ENCODE results near the gene AOAH.
"Not testable (repeated sequence)": the region's sequence is repeated elsewhere in the genome, so short reads cannot be mapped to it uniquely, and the experiment has no call there.

Gene AOAH

DNA sequence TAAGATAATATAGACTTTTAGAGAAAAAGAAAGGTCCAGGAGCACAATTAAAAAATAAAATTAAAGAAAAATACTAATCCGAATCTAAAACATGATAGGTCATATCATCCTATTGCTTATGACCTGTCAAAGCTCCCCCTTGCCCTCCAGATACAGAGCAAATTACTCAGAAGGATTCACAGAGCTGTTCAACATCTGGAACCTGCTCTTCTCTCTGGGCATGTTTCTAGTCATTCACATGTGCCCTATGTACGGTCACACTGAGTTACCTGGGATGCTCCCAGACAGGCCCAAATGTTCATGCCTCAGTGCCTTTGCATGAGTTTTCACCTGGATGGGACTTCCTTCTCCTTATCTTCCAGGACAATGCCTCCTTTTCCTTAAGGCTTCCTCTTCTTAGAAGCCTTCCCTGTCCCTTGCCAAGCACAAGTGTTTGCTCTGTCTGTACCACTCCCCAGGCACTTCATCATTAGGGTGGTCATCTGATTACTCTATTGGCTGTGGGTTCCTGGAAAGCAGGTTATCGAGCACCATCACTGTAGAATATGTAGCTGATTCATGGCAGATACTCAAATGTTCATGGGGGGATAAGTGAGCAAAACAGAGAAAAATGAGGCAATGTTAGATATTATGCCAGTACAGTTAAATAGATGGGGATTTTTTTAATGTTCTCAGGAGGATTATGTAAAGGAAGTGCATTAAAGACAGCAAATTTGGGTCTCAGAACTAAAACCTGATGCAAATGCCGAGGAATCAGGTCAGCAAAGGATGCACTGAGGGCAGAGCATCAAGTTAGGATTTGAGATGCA is 12.0 kb upstream of the AOAH start:
- DNase-seq, result no peak

DNA sequence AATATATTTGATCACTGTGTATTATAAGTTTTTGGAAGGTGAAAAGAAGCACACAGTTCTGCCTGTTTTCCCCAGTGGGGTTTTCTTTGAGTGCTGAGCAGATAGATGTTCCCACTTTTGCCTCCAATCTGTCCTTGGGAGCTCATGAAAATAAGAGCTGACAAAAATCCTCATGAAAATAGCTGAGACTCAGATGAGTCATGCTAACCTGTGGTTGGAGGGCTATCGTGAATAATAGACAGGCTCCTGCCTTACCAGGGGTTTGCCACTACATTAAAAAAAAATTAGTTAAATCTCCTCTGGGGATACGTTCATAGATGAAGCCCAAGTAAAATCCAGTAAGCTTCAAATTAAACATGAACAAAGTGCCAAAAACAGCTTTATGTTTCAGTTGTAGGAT is 10.9 kb upstream of the AOAH start:
- no peak for DNase-seq

DNA sequence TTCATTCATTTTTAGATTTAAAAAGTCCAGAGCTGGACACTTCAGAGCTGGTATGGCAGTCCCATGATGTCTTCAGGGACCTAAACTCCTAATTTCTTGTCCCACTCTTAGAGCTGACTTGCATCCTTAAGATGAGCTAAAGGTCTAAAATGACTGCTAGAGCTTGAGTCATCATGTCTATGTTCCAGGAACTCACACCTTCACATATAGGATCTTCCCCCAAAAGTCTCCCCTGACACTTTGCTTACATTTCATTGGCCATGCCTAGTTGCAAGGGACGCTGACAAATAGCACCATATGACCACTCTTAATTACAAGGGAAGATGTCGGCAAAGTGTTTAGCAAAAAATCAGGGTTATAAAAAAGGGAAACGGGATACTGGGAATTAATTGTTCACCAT is 10.4 kb upstream of the AOAH start:
- no peak for DNase-seq

DNA sequence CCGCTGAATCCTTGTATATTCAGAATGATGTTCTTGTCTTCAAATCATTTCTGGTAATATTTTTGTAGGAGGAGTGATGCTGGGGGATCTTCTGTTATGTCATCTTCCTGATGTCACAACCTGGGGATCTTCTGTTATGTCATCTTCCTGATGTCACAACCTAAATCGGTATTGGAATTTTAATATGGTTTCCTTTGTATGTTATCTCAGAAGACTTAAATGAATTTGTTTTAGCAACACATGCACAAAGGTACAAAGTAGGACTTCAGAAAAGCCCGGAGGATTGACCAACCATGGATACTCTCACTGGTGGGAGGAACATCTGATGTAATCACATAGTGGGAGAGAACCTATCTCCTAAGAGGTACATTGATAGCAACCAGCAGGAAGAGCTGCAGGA is 9.1 kb upstream of the AOAH start:
- no peak for DNase-seq

DNA sequence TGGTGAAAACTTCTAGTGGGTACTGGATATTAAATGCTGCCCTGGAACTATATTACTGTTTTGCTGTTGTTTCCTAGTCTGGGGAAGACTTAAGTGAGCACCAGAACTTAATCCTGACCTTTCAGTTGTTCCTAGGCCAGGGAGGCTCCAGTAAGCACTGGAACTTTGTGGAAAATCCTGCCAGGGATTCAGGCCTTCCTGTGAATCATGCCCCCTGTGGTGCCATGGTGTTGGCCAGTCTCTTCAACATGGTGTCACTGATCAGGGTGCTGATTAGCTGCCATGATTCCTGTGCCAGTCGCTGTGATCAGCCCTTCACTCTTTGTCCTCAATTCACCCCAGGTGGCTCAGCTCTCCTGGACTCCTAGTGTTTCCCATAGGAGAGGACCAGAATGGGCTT is 8.5 kb upstream of the AOAH start:
- DNase-seq, result no peak

DNA sequence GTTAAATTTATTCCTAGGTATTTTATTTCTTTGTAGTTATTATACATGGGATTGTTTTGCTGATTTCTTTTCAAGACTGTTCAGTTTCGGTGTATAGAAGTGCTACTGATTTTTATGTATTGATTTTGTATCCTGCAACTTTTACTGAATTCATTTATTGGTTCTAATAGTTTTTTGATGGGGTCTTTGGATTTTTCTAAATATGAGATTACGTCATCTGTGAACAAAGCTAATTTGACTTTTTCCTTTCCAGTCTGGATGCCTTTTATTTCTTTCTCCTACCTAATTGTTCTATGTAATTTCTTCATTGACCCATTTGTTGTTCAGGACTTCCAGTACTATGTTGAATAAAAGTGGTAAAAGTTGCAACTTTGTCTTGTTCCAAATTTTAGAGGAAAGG is 5.8 kb upstream of the AOAH start:
- no peak for DNase-seq

DNA sequence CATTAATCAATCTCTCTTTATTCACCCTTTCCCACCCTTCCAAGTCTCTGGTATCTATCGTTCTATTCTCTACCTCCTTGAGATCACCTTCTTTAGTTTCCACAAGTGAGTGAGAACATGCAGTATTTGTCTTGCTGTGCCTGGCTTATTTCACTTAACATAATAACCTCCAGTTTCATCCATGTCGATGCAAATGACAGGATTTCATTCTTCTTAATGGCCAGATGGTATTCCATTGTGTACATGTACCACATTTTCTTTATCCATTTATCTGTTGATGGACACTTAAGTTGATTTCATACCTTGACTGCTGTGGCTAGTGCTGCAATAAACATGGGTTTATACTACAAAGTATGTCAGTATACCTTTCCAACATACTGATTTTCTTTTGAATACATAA is 3.8 kb upstream of the AOAH start:
- DNase-seq, result no peak

DNA sequence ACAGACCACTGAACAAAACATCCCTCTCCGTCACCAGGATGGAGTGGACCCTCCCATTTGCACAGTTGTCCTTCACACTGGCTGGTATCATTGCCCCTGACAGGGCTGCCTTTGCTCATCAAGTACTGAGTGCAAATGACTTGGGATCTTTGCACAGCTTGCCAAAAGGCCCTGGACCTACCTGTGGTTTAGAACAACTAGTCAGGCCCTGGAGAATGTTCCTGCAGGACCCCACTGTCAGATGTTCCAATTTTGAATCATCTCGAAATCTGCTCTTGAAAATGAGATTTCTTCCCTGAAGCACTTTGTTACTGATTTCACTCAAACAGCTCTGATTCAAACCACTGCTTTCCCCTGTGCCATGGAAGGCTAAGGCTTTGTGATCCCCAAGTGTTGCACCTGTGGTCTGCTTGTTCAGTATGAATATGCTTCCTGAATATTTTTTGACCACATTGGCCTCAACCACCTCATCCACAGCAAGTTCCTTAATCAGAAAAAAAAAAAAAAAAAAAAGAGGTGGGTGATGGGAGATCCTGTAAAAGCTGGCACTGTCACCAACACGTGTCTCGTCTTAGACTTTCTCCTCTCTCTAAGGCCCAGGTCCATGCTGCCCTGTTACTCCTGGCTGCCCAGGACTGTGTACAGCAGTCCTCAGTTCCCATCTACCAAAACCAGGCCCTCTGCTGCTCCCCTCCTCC is 2.7 kb upstream of the AOAH start:
- DNase-seq, result peak; percentile 74

DNA sequence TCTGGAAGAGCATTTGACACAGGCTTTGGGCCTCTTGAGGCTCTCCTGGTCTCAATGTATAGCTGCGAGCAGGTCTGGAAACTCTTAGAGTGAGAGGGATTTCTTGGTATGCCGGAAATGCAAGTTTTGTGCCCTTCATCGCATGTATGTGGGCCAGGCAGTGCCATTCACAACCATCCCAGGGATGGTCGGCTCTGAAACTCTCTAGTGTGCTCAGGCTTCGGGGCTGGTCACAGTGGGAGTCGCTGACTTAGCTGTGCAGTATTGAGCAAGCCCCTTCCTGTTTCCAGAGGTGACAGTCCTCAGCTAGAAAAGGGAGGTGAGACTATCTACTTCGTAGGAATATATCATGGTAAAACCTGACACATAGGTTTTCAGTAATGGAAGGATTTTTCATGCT is 2.0 kb upstream of the AOAH start:
- DNase-seq, result peak; percentile 40

DNA sequence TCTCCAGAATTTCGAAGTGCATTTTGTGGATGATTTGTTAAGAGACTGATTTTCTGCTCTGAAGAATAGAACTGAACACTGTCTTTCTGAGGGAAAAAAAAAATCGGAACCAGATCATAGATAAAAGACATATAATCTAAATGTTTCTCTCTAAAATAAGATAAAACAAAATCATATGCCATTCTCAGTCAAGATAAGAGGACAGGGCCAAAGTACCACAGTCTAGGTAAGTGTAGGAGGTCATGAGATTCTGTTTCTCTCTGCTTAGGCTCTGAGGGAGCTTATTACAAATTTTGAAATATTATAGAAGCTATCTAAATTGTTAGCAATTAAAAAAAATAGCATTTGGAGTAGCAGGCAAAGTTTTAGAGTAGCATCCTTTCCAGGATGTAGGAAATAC is 702 bp upstream of the AOAH start:
- no peak for DNase-seq

DNA sequence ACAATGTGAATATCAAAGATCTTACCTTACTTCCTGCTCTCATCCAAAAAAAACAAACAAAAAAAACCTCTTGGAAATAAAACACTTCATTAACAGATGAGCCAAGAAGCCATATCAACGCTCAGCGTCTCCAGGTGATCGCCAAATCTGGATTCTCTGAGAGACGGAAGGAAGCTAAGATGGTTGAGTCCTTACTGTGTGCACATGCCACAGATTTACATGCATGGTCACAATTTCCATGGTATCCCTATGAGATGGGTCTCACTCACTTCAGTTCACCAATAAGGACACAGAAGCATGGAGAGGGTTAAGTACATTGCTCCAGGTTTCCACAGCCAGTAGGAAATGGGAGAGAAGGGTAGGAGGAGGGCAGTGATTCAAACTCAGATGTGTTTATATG is 1.0 kb downstream of the AOAH start:
- DNase-seq, result no peak

DNA sequence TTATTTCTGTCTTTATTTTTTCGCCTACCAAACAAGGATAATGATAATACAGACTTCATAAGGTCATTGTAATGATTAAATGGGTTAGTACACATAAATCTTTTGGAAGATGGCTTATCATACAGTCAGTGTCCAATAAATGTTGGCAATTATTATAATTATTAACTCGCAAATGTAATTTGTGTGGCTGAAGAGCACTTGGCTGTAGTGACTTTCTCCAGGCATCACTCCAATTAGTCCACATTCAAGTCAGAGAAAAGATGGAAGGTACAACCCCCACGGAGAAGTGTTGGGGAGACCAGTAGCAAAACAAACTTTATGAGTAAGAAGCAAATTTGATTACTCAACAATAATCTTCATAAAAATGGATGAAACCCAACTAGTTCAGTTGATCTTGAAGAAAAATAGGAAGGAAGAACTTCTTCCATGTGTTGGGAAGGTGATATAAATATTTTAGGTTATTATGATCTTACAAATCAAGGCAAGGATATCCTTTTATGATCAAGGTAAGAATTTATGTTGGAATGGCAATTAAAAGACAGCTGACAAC is 5.1 kb downstream of the AOAH start:
- no peak for DNase-seq

DNA sequence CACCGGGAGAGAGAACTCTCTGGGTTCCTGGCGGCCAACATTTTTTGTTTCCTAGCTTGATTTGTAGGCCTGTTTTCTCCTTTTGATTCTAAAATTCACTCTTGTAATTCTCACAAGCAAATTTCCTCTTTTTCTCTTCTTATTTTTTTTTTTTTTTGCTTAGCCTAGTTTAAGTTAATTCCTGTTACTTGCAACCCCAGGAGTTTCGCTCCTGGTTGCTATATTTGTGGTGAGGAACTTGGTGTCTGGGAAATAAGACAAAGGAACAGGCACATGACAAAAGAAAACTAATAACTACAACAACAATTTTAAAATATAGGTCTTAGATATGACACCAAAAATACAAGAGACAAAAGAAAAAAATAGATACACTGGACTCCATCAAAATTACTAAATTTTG is 6.7 kb downstream of the AOAH start:
- peak; percentile 78 for DNase-seq

DNA sequence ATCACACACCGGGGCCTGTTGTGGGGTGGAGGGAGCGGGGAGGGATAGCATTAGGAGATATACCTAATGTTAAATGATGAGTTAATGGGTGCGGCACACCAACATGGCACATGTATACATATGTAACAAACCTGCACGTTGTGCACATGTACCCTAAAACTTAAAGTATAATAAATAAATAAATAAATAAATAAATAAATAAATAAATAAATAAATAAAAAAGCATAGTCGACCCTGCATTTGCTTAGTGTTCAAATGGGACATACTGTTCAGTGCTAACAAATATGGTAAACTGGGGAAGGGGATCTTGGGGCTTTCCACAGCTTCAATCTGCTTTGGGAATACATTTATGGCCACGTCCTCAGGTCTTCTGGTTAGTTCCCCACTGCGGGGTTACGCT is 7.5 kb downstream of the AOAH start:
- DNase-seq, result not testable (repeated sequence)

DNA sequence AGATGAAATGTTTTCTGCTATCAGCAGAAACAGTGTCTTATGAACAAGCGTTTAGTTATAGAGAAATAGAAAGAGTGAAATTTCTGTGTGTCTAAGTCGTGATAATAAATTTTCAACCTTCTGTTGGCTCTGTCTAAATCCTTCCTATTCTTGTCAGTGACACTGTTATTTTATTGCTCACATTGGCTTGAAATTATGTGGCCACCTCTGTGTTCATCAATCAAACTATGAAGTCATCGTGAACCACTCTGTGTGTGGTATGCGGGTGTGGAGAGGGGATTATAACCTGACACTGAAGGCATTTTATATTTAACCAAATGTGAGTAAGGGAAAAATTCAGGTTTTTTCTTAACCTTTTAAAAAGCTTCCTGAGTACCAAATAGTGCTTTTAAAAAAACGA is 12.3 kb downstream of the AOAH start:
- no peak for DNase-seq

DNA sequence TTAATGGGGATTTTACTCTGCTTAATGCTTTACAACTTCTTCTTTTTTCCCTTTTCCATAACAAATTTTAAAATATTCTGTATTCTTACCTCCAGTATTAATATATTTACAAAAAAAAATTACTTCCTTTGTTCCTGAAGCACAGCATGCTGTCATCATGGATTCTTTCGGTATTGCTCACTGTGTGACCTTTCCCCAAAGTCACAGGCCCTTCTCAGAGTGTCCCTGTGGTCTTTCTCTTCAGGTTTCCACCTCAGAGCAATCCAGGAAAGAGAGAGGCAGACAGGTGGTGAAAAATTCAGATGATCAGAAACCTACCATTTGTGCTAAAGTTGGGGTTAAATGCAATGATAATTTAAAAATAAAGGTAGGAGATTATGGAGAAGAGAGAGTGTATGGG is 13.0 kb downstream of the AOAH start:
- DNase-seq, result no peak

DNA sequence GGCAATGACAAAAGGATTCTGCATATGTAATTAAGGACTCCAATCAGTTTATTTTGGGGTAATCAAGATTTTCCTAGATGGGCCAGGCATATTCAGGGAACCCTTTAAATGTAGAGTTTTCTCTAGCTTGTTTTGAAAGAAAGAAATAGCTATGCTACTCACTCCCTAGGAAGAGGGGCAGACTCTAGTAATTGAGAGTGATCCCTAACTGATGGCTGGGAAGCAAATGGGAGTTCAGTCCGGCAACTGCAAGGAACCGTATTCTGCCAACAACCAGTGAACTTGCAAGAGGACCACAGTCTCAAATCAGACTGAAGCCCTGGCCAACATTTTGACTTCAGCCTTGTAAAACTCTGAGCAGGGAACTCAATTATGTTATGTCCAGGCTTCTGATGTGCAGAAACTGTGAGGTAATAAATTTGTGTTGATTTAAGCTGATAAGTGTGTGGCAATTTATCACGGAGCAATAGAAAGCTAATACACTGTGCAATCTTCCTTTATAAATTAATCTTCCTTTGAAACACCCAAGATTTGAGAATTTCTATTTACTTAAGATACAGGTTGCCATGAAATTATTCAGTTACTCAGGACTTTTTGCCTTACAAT is 14.0 kb downstream of the AOAH start:
- no peak for DNase-seq

DNA sequence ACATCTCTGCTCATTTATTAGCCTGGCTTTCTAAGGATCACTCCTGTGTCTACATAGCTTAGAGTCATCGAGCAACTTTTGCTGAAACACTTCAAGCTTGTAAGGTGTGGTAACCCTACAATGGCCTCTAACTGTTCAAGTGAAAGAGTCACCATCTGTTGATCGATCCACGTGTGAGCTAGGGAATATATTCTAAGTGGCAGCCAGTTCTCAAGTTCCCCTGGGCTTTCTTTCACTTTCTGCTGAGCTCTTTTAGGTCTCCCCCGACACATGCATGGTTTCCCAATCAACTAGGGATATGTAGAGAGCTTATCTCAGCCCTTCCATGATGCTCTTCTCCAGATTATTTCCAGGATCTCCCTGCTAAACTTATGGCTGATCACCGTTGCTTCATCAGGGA is 15.5 kb downstream of the AOAH start:
- DNase-seq, result peak; percentile 67

DNA sequence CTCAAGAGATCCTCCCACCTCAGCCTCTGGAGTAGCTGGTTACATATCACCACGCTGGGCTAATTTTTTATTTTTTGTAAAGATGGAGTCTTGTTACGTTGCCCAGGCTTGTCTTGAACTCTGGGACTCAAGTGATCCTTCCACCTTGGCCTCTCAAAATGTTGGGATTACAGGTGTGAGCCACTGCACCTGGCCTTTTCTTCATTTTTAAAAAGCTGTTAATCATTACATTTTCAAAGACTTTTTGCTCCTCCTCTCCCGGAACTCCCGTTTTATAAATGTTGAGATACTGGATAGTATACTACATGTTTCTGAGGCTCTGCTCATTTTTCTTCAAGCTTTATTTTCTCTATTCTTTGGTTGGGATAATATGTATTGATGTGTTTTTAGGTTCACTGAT is 16.4 kb downstream of the AOAH start:
- no peak for DNase-seq

DNA sequence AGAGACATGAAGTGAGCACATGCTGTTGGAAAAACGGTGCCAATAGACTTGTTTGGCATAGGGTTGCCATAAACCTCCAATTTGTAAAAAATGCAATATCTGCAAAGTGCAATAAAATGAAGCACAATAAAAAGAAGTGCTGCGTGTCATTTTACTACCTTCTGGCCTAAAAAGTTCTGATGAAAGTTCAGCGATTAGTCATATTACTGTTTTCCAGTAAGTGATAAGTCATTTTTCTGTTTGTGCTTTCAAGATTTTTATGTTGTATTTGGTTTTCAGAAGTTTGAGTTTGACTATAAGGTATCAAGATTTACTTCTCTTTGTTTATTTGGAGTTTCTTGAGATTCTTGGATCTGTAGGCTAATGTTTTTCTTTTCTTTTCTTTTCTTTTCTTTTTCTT is 16.8 kb downstream of the AOAH start:
- DNase-seq, result no peak

DNA sequence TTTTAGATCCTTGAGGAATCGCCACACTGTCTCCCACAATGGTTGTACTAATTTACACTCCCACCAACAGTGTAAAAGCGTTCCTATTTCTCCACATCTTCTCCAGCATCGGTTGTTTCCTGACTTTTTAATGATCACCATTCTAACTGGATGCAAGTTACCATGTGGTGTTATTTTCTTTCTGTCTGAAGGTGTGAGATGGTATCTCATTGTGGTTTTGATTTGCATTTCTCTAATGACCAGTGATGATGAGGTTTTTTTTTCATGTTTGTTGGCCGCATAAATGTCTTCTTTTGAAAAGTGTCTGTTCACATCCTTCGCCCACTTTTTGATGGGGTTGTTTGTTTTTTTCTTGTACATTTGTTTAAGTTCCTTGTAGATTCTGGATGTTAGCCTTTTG is 20.4 kb downstream of the AOAH start:
- not testable (repeated sequence) for DNase-seq

DNA sequence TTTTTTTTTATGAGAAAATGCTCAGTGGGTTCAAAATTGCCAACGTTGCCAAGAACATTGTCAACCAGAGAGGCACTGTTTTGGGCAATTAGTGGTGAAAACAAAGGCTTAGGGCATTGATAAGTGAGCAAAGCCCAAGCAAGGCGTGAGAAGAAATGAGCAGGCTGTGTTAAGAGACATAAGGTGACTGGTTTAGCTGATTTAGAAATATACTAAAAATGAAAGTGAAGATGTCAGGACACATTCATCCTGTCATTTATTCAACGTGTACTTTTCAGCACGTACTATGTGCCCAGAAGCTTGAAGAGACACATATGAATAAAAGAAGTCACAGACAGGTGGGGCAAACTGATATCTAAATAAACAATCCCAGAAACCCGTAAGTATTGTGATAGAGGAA is 31.8 kb downstream of the AOAH start:
- DNase-seq, result no peak

DNA sequence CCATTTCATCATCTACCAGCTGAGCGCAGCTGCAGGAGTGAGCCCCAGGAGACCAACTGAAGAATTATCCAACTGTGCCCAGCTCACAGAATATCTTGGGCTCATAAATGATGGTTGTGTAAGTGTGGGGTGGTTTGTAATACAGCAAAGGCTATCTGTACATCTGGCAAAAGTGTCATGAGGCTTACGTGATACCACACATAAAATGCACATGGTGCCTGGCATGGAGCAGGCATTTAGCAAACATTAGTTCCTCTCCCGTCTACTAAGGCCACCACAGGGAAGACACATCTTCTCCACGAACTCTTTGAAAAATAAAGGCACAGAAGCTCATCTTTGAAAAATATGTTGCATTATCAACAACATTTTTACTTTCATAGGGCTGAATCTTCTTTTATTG is 32.3 kb downstream of the AOAH start:
- DNase-seq, result peak; percentile 15
